ENCODE measurements around the gene MKRN2.

- no peak for TF ChIP-seq POLR2AphosphoS5 (IDR thresholded peaks at IDR 0.05; ENCODE audit: low read depth, low read length)
- no peak for TF ChIP-seq EZH2 (IDR thresholded peaks at IDR 0.05)
- no peak for TF ChIP-seq CTCF (IDR thresholded peaks at IDR 0.05 in 2 of 3, conservative IDR thresholded peaks at IDR 0.05 in 1 of 3; ENCODE audit: borderline replicate concordance in 1 of 3, insufficient read depth in 1 of 3, low read depth in 2 of 3, low read length in 2 of 3)
- no peak for TF ChIP-seq POLR2A (IDR thresholded peaks at IDR 0.05; ENCODE audit: borderline replicate concordance, extremely low read depth, insufficient read depth, insufficient read length)
- no peak for TF ChIP-seq YY1 (IDR thresholded peaks at IDR 0.05; ENCODE audit: extremely low read depth, insufficient replicate concordance, low read depth, low read length)
- TF ChIP-seq MAX (IDR thresholded peaks at IDR 0.05), result no peak
- no peak for TF ChIP-seq EZH2phosphoT487 (IDR thresholded peaks at IDR 0.05; ENCODE audit: borderline replicate concordance)
- TF ChIP-seq JUND (IDR thresholded peaks at IDR 0.05), result no peak
Measured at GRCh38 chr3:12562451-12562850, 5.6 kb downstream of the MKRN2 start.

Measured in HCT116 (cell line).